GM21737 (cell line): ENCODE results near the gene PLEKHG4B.
"Not testable (repeated sequence)": the region's sequence is repeated elsewhere in the genome, so short reads cannot be mapped to it uniquely, and the experiment has no call there.

ENCODE experiments used
- ATAC-seq: cut with Tn5 transposase; IDR thresholded peaks from one replicate; pipeline ENCODE4 v1.9.1; 2021; ENCODE audit warnings: mild to moderate bottlenecking, moderate library complexity; ENCODE audit not compliant: unreplicated experiment

The PLEKHG4B gene, protein sequence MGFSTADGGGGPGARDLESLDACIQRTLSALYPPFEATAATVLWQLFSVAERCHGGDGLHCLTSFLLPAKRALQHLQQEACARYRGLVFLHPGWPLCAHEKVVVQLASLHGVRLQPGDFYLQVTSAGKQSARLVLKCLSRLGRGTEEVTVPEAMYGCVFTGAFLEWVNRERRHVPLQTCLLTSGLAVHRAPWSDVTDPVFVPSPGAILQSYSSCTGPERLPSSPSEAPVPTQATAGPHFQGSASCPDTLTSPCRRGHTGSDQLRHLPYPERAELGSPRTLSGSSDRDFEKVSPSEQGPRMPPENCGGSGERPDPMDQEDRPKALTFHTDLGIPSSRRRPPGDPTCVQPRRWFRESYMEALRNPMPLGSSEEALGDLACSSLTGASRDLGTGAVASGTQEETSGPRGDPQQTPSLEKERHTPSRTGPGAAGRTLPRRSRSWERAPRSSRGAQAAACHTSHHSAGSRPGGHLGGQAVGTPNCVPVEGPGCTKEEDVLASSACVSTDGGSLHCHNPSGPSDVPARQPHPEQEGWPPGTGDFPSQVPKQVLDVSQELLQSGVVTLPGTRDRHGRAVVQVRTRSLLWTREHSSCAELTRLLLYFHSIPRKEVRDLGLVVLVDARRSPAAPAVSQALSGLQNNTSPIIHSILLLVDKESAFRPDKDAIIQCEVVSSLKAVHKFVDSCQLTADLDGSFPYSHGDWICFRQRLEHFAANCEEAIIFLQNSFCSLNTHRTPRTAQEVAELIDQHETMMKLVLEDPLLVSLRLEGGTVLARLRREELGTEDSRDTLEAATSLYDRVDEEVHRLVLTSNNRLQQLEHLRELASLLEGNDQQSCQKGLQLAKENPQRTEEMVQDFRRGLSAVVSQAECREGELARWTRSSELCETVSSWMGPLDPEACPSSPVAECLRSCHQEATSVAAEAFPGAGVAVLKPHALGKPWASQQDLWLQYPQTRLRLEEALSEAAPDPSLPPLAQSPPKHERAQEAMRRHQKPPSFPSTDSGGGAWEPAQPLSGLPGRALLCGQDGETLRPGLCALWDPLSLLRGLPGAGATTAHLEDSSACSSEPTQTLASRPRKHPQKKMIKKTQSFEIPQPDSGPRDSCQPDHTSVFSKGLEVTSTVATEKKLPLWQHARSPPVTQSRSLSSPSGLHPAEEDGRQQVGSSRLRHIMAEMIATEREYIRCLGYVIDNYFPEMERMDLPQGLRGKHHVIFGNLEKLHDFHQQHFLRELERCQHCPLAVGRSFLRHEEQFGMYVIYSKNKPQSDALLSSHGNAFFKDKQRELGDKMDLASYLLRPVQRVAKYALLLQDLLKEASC (N-terminal part only)

GRCh38 chr5:91556-92263, at the start of gene PLEKHG4B:
Gene PLEKHG4B (plus strand): TSS chr5:92168. CDS start chr5:92232, 64 bp downstream.
- no peak for ATAC-seq

GRCh38 chr5:42250-42649, 49.7 kb upstream of the PLEKHG4B start:
- ATAC-seq: no peak

DNA sequence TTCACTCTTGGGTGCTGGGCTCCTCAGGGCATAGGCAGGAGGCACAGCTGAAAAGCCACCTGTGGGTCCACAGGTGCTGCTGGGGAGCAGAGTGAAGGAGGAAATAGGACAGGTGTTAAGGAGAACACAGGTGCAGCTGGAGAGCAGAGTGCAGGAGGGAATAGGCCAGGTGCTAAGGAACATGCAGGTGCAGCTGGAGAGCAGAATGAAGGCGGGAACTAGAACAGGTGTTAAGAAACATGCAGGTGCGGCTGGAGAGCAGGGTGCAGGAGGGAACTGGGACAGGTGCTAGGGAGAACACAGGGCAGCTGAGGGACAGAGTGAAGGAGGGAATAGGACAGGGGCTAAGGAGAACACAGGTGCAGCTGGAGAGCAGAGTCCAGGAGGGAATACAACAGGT, 43.8 kb upstream of the PLEKHG4B start:
- no peak for ATAC-seq

GRCh38 chr5:49530-49929, 42.4 kb upstream of the PLEKHG4B start:
- not testable (repeated sequence) for ATAC-seq

- no peak for ATAC-seq
Observed at GRCh38 chr5:49953-50544, 41.9 kb upstream of the PLEKHG4B start.

- no peak for ATAC-seq
Observed at GRCh38 chr5:50724-51499, 41.1 kb upstream of the PLEKHG4B start.

- ATAC-seq: no peak
Observed at GRCh38 chr5:51500-51823, 40.5 kb upstream of the PLEKHG4B start.

DNA sequence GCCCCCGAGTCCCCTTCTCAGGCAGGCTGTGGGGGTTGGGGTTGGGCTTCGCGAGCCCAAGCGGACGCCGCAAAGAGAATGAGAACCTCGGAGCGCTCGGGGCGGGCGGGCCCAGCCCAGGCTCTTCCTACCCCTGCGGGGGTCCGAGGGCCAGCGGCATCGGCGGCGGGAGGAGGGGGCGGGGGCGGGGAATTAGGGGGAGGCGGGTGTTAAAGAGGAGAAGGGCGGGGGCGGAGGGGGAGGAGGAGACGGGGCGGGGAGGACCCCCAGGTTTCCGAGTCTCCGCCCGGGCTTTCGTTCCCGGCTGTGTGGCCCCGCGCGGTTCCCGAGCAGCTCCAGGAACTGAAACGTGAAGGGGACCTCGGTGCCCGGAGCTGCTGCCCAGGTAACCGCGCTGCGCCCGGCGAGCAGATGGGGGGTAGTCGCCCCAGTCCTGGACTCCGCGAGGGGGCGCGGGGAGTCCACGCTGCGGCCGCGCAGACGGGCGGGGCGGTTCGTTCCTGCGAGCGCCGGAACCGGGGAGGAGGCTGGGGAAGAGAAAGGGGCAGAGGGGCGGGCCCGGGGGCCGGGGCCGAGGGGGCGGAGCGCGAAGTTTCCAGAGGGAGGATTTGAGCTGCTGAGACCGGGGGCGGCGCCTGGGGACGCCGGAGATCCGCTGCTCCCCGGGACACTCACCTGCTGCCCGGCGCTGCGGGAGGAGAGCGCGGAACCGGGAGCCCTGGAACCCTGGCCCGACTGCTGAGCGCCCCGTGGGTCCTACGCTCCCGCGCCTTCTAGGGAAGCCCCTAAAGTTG, 38.4 kb upstream of the PLEKHG4B start:
- no peak for ATAC-seq

- no peak for ATAC-seq
Observed at GRCh38 chr5:54175-54730, 37.7 kb upstream of the PLEKHG4B start.

GRCh38 chr5:54876-55569, 36.9 kb upstream of the PLEKHG4B start:
- ATAC-seq: no peak

DNA sequence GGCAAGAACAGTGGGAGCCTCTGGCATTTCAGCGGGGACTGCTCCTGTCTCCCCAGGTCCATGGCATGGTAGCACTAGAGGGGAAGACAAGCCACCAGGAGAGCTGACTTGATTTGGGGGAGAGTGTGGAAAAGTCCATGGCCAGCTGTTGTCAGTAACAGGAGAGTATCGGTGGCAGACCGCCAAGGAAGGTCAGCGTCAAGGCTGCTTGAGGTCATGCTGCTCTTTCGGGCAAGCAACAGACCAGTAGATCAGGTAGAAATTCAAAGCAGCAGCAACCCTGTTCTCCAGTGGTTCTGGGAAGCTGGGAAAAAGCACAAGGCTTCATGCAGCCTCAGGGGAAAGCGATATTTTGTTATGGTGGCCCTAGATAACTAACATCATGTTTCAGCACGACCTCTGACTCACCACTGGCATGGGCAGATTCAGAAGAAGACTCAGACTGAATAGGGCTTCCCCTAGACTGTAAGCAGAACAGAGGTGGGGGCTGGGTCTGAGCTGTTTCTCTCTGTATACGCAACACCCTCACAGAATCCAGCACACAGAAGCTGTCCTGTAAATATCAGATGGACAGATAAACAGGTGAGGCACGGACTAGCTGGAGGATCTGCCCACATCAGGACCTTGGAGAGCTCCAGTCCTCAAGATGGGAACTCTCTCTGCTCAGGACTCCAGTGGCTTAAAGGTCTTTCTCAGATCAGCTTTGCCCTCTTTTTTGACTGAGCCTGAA, 35.2 kb upstream of the PLEKHG4B start:
- ATAC-seq: no peak

GRCh38 chr5:60250-60649, 31.7 kb upstream of the PLEKHG4B start:
- not testable (repeated sequence) for ATAC-seq

GRCh38 chr5:70440-70839, 21.5 kb upstream of the PLEKHG4B start:
- no peak for ATAC-seq

GRCh38 chr5:72316-73180, 19.4 kb upstream of the PLEKHG4B start:
- ATAC-seq: not testable (repeated sequence)

- ATAC-seq: not testable (repeated sequence)
Observed at GRCh38 chr5:73181-73447, 18.9 kb upstream of the PLEKHG4B start.

- ATAC-seq: no peak
Observed at GRCh38 chr5:73768-74502, 18.0 kb upstream of the PLEKHG4B start.
